ENCODE results near the gene RNU1-1.
"Not testable (repeated sequence)": the region's sequence is repeated elsewhere in the genome, so short reads cannot be mapped to it uniquely, and the experiment has no call there.

Gene RNU1-1

DNA sequence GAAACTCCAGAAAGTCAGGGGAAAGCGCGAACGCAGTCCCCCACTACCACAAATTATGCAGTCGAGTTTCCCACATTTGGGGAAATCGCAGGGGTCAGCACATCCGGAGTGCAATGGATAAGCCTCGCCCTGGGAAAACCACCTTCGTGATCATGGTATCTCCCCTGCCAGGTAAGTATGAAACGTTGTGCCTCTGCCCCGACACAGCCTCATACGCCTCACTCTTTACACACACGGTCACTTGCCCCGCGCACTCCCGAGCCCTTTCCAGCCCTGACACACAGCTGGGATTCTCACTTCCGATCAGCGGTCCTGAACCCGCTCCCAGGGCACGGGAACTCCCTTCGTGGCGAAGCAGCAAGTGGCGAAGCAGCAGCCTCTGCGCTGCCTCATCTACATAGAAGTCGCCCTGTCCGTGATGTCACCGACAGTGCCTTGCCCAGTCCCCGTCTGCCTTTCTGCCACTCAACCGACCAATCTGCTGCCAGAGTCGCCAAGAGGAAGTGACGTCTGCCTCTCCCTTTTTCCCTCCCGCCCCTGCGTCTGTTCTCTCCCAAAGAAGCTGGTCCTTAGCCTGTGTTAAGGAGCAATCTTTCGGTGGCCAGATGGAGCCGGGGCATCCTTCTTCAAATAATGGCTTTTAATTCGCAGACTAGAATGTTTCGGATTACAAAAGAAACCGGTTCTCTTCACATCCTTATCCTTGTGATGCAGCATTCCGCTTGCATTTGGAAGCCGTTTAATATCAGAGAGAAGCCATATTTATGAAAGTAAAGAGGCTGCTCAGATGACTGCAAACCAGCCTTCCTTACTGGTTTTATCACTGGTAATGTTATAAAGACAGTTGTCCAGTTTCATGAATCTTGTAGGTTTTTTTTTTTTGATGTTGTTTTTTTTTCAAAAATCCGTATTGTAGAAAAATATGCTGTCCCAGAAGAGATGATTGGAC is at the start of gene RNU1-1:
RNU1-1 (minus strand) TSS at position 179 of the 949 bp plus-strand sequence.
- not testable (repeated sequence) for H3K4me1 ChIP-seq; H3K27me3 ChIP-seq; H3K36me3 ChIP-seq; H3K9me3 ChIP-seq (replicated peaks in 1 of 11); H4K20me1 ChIP-seq
- Histone ChIP-seq H3K27ac (peak within 1 kb of the TSS; percentile 67 to 87 (median 81); a peak in 21 of 22 replicates), H3K9ac (peak within 1 kb of the TSS; percentile 77 to 86 (median 80)), H3K4me3 (peak within 1 kb of the TSS; percentile 29 to 58 (median 45); a peak in 12 of 20 replicates), H3K4me2 (peak within 1 kb of the TSS; percentile 24 to 68 (median 46); a peak in 20 of 22 replicates)

- not testable (repeated sequence) for H3K27ac ChIP-seq; H3K36me3 ChIP-seq; H3K9me3 ChIP-seq (replicated peaks in 1 of 11); H3K9ac ChIP-seq; H3K4me2 ChIP-seq; H3K4me3 ChIP-seq; H3K27me3 ChIP-seq; H3K4me1 ChIP-seq; H4K20me1 ChIP-seq
Observed at GRCh38 chr1:16561035-16561434, 47.0 kb upstream of the RNU1-1 start.

DNA sequence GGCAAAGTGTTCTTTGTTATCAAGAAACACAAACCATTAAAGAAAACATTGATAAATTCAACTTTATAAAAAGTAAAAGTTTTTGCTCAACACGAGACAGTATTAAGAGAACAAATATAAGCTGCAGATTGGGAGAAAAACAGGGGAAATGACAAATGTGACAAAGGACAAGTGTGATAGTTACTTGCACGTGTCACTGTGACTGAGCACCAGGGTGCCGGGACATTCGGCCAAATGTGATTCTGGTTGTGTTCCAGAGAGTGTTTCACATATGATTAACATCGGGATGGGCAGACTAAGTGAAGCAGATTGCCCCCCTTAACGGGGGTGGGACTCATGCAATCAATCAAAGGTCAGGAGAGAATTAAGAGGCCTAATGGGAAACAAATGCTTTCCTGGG is 46.4 kb upstream of the RNU1-1 start:
- H3K9ac ChIP-seq; H3K36me3 ChIP-seq; H3K4me2 ChIP-seq; H3K4me3 ChIP-seq; H3K4me1 ChIP-seq; H3K27me3 ChIP-seq; H4K20me1 ChIP-seq; H3K27ac ChIP-seq; H3K9me3 ChIP-seq (replicated peaks in 1 of 11): not testable (repeated sequence)

- not testable (repeated sequence) for H4K20me1 ChIP-seq; H3K4me3 ChIP-seq; H3K36me3 ChIP-seq; H3K4me2 ChIP-seq; H3K4me1 ChIP-seq; H3K27me3 ChIP-seq; H3K9me3 ChIP-seq (replicated peaks in 1 of 11); H3K9ac ChIP-seq; H3K27ac ChIP-seq
Observed at GRCh38 chr1:16559688-16560087, 45.6 kb upstream of the RNU1-1 start.

- not testable (repeated sequence) for H3K27me3 ChIP-seq; H3K27ac ChIP-seq; H3K9ac ChIP-seq; H3K9me3 ChIP-seq (replicated peaks in 1 of 11); H3K4me3 ChIP-seq; H4K20me1 ChIP-seq; H3K4me2 ChIP-seq; H3K36me3 ChIP-seq; H3K4me1 ChIP-seq
Observed at GRCh38 chr1:16557034-16557433, 42.9 kb upstream of the RNU1-1 start.

- not testable (repeated sequence) for H3K4me1 ChIP-seq; H3K9me3 ChIP-seq (replicated peaks in 1 of 11); H3K27ac ChIP-seq; H4K20me1 ChIP-seq; H3K4me2 ChIP-seq; H3K36me3 ChIP-seq; H3K27me3 ChIP-seq; H3K4me3 ChIP-seq; H3K9ac ChIP-seq
Observed at GRCh38 chr1:16553244-16553643, 39.2 kb upstream of the RNU1-1 start.

DNA sequence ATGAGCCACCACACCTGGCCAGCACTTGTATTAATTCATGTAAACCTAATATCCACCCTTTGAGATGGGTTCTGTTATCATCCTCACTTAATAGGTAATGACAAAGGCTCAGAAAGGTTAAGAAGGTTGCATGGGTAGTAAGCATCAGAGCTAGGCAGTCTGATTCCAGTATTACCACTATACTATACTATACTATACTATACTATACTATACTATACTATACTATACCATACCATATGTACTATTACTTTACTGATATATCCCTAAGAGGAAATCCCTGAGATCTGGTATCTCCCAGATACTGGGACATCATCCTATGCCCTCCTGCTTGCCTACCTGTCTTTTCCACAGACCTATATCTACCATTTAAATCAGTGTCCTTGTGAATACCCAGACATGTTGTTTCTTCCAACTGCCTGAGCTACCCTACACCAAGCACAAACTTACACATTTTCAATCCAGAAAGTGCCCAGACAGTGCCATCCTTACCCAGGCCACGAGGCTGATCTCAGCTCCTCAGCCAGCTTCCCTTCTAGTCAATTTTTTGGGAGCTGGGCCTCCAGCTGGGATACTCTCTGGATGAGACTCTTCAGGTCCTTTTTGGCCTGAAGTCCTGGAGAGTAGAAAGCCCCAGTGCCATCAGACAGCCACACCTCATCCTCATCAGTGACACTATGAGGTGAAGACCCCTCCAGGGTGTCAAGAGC is 36.3 kb upstream of the RNU1-1 start:
- H3K36me3 ChIP-seq; H3K4me2 ChIP-seq; H3K27me3 ChIP-seq; H3K27ac ChIP-seq; H3K9me3 ChIP-seq (replicated peaks in 1 of 11); H3K4me3 ChIP-seq; H3K9ac ChIP-seq; H3K4me1 ChIP-seq; H4K20me1 ChIP-seq: not testable (repeated sequence)

DNA sequence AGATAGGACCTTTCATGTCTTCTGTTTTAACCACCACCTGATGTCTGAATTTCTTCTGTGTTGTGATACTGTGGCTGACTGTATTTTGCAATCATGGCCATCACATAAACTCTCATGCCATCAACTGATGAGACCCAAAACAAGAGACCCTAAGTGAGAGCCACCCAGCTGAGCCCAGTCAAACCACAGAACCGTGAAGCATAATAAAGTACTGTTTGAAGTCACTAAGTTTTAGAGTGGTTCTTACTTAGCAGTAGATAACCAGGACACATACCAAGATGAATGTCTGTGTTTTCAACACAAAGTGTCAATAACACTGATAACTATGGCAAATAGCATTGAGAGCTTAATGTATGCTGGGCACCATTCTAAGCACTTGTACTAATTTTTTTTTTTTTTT is 35.5 kb upstream of the RNU1-1 start:
- not testable (repeated sequence) for H3K36me3 ChIP-seq; H4K20me1 ChIP-seq; H3K9me3 ChIP-seq (replicated peaks in 1 of 11); H3K4me1 ChIP-seq; H3K27ac ChIP-seq; H3K27me3 ChIP-seq; H3K9ac ChIP-seq; H3K4me3 ChIP-seq; H3K4me2 ChIP-seq

DNA sequence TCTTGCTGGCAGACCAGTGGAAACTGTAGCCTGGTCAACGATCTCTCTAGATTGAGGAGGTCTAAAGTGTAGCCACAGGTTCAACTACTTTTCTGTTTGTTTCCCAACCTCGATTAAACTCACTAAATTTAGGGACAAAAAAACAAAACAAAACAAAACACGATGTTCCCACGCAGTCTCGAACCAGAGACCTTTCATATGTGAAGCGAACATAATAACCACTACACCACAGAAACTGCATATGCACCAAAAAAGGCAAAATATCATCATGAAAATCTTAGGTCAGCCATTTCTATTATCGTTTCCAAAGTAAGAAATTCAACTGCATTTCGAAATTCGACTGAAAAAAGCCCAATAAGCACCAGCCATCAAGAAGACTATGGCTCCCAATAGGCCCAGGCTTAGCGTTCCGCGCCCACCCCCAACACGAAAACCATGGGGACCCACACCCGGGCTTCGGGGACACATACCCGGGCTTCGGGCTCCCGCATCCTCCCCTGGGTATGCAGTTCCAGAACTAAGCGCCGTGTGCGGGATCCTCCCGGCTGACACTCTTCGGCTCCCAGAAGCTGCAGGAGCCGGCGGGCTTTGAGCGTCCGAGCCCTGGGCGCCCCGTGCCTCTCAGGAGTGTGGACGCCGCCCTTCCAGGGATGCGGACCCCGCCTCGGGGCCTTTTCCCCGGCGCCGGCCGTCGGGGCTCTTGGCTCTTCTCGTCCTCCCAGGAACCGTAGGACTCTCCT is 33.6 kb upstream of the RNU1-1 start:
- H3K36me3 ChIP-seq, H4K20me1 ChIP-seq, H3K9ac ChIP-seq, H3K27me3 ChIP-seq, H3K4me1 ChIP-seq, H3K27ac ChIP-seq, H3K4me2 ChIP-seq, H3K4me3 ChIP-seq: not testable (repeated sequence)
- peaks cover 0 to 11% (median 5%) of the 10 kb centered on the region in 11 experiments; a peak in 13 of 22 replicates for H3K9me3 ChIP-seq (replicated peaks in 1 of 11)

- not testable (repeated sequence) for H3K4me1 ChIP-seq, H3K27me3 ChIP-seq, H3K9ac ChIP-seq, H3K36me3 ChIP-seq, H3K4me2 ChIP-seq, H3K4me3 ChIP-seq, H3K27ac ChIP-seq, H4K20me1 ChIP-seq
- H3K9me3 ChIP-seq (replicated peaks in 1 of 11), result peaks cover 0 to 11% (median 5%) of the 10 kb centered on the region in 11 experiments; a peak in 13 of 22 replicates
Observed at GRCh38 chr1:16545682-16546095, 31.6 kb upstream of the RNU1-1 start.

DNA sequence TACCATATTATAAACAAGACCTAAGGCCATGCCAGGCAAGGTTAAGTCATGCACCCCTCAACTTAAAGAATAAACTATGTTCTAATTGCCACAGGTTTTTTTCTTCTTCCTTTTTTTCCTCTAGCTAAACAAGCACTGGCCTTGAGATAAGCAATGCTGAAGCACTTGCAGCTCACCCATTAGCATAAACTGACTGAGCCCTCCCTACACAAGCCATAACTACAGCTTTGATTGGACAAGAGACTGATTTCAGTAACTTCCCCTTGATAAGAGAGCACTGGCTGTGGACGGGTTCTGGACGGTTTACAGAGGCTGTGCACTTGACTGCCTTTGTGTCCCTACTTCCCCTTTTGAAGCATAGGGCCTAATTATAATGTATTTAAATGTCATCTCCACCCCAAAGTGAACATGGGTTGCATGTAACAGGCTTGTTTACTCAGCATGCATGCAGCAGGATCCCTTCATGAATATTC is 26.4 kb upstream of the RNU1-1 start:
- not testable (repeated sequence) for H4K20me1 ChIP-seq, H3K9ac ChIP-seq, H3K27me3 ChIP-seq, H3K4me3 ChIP-seq, H3K36me3 ChIP-seq
- Histone ChIP-seq H3K4me2 (peak overlapping the region in 9 of 11 experiments; percentile 15 to 53 (median 47); a peak in 9 of 22 replicates), H3K9me3 (replicated peaks in 1 of 11) (peaks cover 2 to 19% (median 11%) of the 10 kb centered on the region in 11 experiments; a peak in 18 of 22 replicates), H3K27ac (peak overlapping the region in 2 of 11 experiments; percentile 40 to 42; a peak in 2 of 22 replicates), H3K4me1 (peaks cover 0 to 18% (median 8%) of the 10 kb centered on the region in 10 experiments; a peak in 16 of 20 replicates)

DNA sequence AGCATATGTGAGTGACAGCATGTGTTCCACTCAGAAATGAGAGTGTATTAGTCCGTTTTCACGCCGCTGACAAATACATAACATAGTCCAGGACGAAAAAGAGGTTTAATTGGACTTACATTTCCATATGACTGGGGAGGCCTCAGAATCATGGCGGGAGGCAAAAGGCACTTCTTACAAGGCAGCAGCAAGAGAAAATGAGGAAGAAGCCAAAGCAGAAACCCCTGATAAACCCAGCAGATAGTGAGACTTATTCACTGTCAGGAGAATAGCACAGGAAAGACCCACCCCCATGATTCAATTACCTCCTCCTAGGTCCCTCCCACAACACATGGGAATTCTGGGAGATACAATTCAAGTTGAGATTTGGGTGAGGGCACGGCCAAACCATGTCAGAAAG is 23.4 kb upstream of the RNU1-1 start:
- H3K27me3 ChIP-seq, result peaks cover 5 to 20% (median 14%) of the 10 kb centered on the region in 11 experiments
- peak overlapping the region in 7 of 11 experiments; percentile 9 to 64 (median 31); a peak in 9 of 22 replicates for H3K4me2 ChIP-seq
- not testable (repeated sequence) for H3K36me3 ChIP-seq, H3K4me3 ChIP-seq, H4K20me1 ChIP-seq, H3K27ac ChIP-seq, H3K9ac ChIP-seq
- H3K9me3 ChIP-seq (replicated peaks in 1 of 11), result peaks cover 9 to 29% (median 19%) of the 10 kb centered on the region in 11 experiments; a peak in 19 of 22 replicates
- H3K4me1 ChIP-seq, result peaks cover 0 to 18% (median 8%) of the 10 kb centered on the region in 10 experiments; a peak in 16 of 20 replicates

DNA sequence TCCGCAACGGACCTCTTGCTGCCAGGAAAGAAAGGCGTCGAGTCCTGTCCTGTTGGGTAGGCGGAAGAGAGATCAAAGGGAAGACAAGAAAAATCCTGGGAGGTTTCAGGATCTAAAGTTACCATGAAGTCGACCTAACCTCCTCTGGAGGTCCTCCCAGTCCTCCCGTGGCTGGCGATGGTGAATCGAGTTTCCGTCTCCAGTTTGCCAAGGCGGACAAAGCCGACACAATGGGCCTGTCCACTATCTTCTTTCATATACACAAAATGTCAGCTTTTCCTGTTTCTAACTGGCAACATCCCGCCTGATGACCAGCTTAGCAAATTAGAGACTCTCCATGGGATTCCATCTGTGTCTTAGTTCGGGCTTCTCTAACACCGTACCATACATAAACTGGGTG is 22.7 kb upstream of the RNU1-1 start:
- H3K4me2 ChIP-seq, result peak overlapping the region in 7 of 11 experiments; percentile 41 to 65 (median 57); a peak in 14 of 22 replicates
- H3K4me3 ChIP-seq, result not testable (repeated sequence)

More for the DNA sequence above, 22.7 kb upstream of the RNU1-1 start:
- Histone ChIP-seq H3K9me3 (replicated peaks in 1 of 11) (peaks cover 9 to 29% (median 19%) of the 10 kb centered on the region in 11 experiments; a peak in 19 of 22 replicates), H3K4me1 (peaks cover 0 to 18% (median 8%) of the 10 kb centered on the region in 10 experiments; a peak in 16 of 20 replicates), H3K27me3 (peaks cover 5 to 20% (median 14%) of the 10 kb centered on the region in 11 experiments), H3K27ac (peak overlapping the region in 2 of 11 experiments; percentile 16 to 60; a peak in 3 of 22 replicates)
- H3K9ac ChIP-seq, H3K36me3 ChIP-seq, H4K20me1 ChIP-seq: not testable (repeated sequence)

All from BLaER1 treated with 17β-estradiol and CSF1 and Interleukin-3, amounts not matched to agents 10 nM and 100 nM (cell line).